Astrocyte (in vitro differentiated cells and primary cell): ENCODE results near the gene PKDCC. TPM values are rescaled to one million over a fixed set of nuclear protein-coding genes. Genes with fewer than 3 reads are reported as not detected.

Source experiments
- DNase-seq: peaks from one replicate; pipeline ENCODE4 v3.0.0-alpha.2; 2010; ENCODE audit warnings: low read depth
- FAIRE-seq: peaks from 2 replicates; lab custom pipeline; 2011; peaks lifted over from hg19 to GRCh38; lab: Jason Lieb, UNC
- H2AFZ ChIP-seq: 2 replicates; pipeline ENCODE4 v1.6.0; 2012; ENCODE audit warnings: low read depth, low read length, inconsistent platforms
- H3K27ac ChIP-seq: 2 replicates; pipeline ENCODE4 v1.5.1; 2011; ENCODE audit warnings: low read depth, low read length, inconsistent platforms
- H3K27me3 ChIP-seq: 2 replicates; pipeline ENCODE4 v1.6.0; 2011; ENCODE audit warnings: low read length, inconsistent platforms; ENCODE audit not compliant: insufficient read depth
- H3K36me3 ChIP-seq: 2 replicates; pipeline ENCODE4 v1.5.1; 2011; ENCODE audit warnings: low read length, inconsistent platforms; ENCODE audit not compliant: insufficient read depth
- H3K4me1 ChIP-seq: 2 replicates; pipeline ENCODE4 v1.5.1; 2011; ENCODE audit warnings: low read length, inconsistent platforms; ENCODE audit not compliant: insufficient read depth
- H3K4me2 ChIP-seq: 2 replicates; pipeline ENCODE4 v1.6.0; 2012; ENCODE audit warnings: low read length, inconsistent platforms
- H3K4me3 ChIP-seq: 2 replicates; pipeline ENCODE4 v1.5.1; 2011; ENCODE audit warnings: low read depth, mild to moderate bottlenecking, low read length, inconsistent platforms; ENCODE audit not compliant: insufficient read depth
- H3K79me2 ChIP-seq: 2 replicates; pipeline ENCODE4 v1.6.0; 2012; ENCODE audit warnings: mild to moderate bottlenecking, low read length, inconsistent platforms; ENCODE audit not compliant: insufficient read depth
- H3K9ac ChIP-seq: 2 replicates; pipeline ENCODE4 v1.6.0; 2012; ENCODE audit warnings: mild to moderate bottlenecking, low read length, inconsistent platforms
- H3K9me3 ChIP-seq: 2 replicates; pipeline ENCODE4 v1.5.1; 2012; ENCODE audit warnings: low read depth, mild to moderate bottlenecking, low read length, inconsistent platforms; ENCODE audit not compliant: insufficient read depth
- H4K20me1 ChIP-seq: 2 replicates; pipeline ENCODE4 v1.6.0; 2012; ENCODE audit warnings: low read length, inconsistent platforms; ENCODE audit not compliant: insufficient read depth
- H3K27ac Mint-ChIP-seq: one replicate; pipeline ENCODE4 v1.8.0; 2021; ENCODE audit warnings: mild to moderate bottlenecking, mixed read lengths; ENCODE audit not compliant: unreplicated experiment
- H3K27me3 Mint-ChIP-seq: one replicate; pipeline ENCODE4 v1.8.0; 2021; ENCODE audit warnings: low read depth, mixed read lengths; ENCODE audit not compliant: unreplicated experiment
- H3K36me3 Mint-ChIP-seq: one replicate; pipeline ENCODE4 v1.8.0; 2021; ENCODE audit warnings: low read depth, mixed read lengths; ENCODE audit not compliant: unreplicated experiment
- H3K4me1 Mint-ChIP-seq: one replicate; pipeline ENCODE4 v1.8.0; 2021; ENCODE audit warnings: low read depth, mixed read lengths; ENCODE audit not compliant: unreplicated experiment
- H3K4me3 Mint-ChIP-seq: one replicate; pipeline ENCODE4 v1.8.0; 2021; ENCODE audit warnings: mild to moderate bottlenecking, moderate library complexity, mixed read lengths; ENCODE audit not compliant: unreplicated experiment
- H3K9me3 Mint-ChIP-seq: one replicate; pipeline ENCODE4 v1.8.0; 2021; ENCODE audit warnings: mild to moderate bottlenecking, mixed read lengths; ENCODE audit not compliant: unreplicated experiment
- EZH2 ChIP-seq: IDR thresholded peaks from 2 replicates; pipeline ENCODE4 v1.6.1; 2012; ENCODE audit warnings: mild to moderate bottlenecking, low read length, inconsistent platforms; ENCODE audit not compliant: insufficient read depth
- total RNA-seq: library from RNA; stranded (reverse); gene quantifications from 2 replicates; pipeline ENCODE4 v1.2.1, GENCODE V29; 2021
- TF ChIP-seq, protein P1 (sequence below): IDR thresholded peaks from 2 replicates; pipeline ENCODE4 v1.5.1; 2011; ENCODE audit warnings: low read depth, mild to moderate bottlenecking, inconsistent platforms, low read length, moderate library complexity; ENCODE audit not compliant: insufficient read depth

PKDCC gene
- total RNA-seq, 1 donor from 2014 or later, result 6.9 TPM

DNA sequence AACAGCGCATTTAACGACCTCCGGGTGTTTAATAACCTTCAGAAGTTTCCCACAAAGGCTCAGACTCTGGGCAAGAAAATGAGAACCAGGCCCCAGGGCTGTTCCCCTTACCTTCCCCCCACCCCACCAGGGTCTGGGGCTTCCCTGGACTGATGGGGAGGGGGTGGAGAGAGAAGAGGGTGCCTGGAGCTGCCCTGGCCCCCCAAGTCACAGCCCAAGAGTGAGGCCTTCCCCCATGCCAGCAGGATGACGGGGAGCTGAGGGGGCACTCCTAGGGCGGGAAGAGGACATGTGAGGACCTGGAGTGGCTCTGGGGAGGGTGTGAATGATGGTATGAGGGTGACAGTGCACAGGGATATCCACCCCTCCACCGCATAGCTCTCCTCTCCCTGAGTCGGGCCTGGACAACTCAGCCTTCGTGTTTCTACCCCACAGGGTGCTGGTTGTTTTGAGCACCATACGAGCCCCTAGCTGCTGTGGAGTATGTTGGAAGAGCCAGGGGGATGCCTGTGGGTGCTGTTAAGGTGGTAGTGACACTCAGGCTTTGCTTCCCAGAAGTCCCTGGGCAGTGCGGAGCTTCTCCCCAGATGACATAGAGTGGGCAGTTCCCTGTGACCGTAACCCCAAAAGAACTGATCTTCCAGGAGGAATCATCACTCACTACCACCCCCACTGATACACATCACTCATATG, 3.9 kb downstream of the PKDCC start:
- Mint-ChIP-seq H3K4me1 (peaks cover 24% of the 10 kb centered on the region), H3K27me3 (peaks cover 6% of the 10 kb centered on the region), H3K4me3 (no peak overlapping the region), H3K9me3 (no peaks in the 10 kb centered on the region), H3K36me3 (peaks cover 12% of the 10 kb centered on the region), H3K27ac (no peak overlapping the region)
- H3K4me1 ChIP-seq, result peaks cover 33% of the 10 kb centered on the region
- H3K9me3 ChIP-seq, result no peaks in the 10 kb centered on the region
- H3K27me3 ChIP-seq, result no peaks in the 10 kb centered on the region
- H4K20me1 ChIP-seq, result peaks cover 54% of the 10 kb centered on the region
- FAIRE-seq (no peak), DNase-seq (no peak)
- peaks cover 35% of the 10 kb centered on the region for H3K79me2 ChIP-seq
- peaks cover 6% of the 10 kb centered on the region for H3K36me3 ChIP-seq
- H3K9ac ChIP-seq, result no peak overlapping the region
- no peak overlapping the region for H2AFZ ChIP-seq
- H3K4me2 ChIP-seq, result peak overlapping the region; percentile 95
- no peak overlapping the region for H3K27ac ChIP-seq
- TF ChIP-seq, protein P1, sequence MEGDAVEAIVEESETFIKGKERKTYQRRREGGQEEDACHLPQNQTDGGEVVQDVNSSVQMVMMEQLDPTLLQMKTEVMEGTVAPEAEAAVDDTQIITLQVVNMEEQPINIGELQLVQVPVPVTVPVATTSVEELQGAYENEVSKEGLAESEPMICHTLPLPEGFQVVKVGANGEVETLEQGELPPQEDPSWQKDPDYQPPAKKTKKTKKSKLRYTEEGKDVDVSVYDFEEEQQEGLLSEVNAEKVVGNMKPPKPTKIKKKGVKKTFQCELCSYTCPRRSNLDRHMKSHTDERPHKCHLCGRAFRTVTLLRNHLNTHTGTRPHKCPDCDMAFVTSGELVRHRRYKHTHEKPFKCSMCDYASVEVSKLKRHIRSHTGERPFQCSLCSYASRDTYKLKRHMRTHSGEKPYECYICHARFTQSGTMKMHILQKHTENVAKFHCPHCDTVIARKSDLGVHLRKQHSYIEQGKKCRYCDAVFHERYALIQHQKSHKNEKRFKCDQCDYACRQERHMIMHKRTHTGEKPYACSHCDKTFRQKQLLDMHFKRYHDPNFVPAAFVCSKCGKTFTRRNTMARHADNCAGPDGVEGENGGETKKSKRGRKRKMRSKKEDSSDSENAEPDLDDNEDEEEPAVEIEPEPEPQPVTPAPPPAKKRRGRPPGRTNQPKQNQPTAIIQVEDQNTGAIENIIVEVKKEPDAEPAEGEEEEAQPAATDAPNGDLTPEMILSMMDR, result no peak
- TF ChIP-seq EZH2, result no peak
- H3K4me3 ChIP-seq, result no peak overlapping the region

DNA sequence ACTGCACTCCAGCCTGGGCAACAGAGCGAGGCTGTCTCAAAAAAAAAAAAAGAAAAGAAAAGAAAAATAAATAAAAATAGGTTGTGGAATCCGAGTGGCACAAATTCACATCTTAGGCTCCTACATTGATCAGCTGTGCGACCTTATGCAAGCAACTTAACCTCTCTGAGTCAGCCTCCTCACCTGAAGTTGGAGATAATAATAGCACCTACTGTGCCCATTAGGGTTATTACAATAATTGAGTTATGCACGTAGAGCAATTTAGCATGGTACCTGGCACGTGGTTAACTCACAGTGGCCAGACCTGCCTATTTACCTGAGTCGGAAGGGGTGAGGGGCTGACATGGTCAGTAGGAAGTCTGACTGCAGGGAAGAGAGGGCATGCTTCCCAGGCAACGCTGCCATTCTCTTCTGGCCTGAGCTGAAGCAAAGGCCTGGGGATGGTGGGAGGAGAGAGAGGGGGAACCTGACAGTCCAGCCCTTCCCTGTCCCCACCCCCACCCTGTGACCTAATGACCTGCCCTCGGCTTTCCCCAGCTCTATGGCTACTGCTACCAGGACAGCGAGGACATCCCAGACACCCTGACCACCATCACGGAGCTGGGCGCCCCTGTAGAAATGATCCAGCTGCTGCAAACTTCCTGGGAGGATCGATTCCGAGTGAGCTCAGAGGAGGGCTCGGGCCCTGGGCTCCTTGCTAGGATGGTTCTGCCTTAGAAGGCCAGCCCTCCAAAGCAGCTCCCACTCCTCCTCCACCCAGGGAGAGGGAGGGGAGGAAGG, 5.1 kb downstream of the PKDCC start:
- Mint-ChIP-seq H3K4me1 (peaks cover 24% of the 10 kb centered on the region), H3K27me3 (peaks cover 9% of the 10 kb centered on the region), H3K9me3 (no peaks in the 10 kb centered on the region), H3K4me3 (no peak overlapping the region), H3K36me3 (peaks cover 20% of the 10 kb centered on the region), H3K27ac (peak overlapping the region; percentile 14)
- H3K36me3 ChIP-seq, result peaks cover 13% of the 10 kb centered on the region
- no peak for FAIRE-seq
- no peak for TF ChIP-seq EZH2
- TF ChIP-seq, protein P1, result no peak
- H2AFZ ChIP-seq, result peak overlapping the region; percentile 41
- H3K9ac ChIP-seq, result no peak overlapping the region
- peak overlapping the region; percentile 48 for H3K4me2 ChIP-seq
- H3K27me3 ChIP-seq, result no peaks in the 10 kb centered on the region
- H3K4me3 ChIP-seq, result no peak overlapping the region
- no peaks in the 10 kb centered on the region for H3K9me3 ChIP-seq
- peaks cover 54% of the 10 kb centered on the region for H4K20me1 ChIP-seq
- no peak overlapping the region for H3K27ac ChIP-seq
- peaks cover 29% of the 10 kb centered on the region for H3K4me1 ChIP-seq
- peak; percentile 37 for DNase-seq
- H3K79me2 ChIP-seq, result peaks cover 35% of the 10 kb centered on the region

DNA sequence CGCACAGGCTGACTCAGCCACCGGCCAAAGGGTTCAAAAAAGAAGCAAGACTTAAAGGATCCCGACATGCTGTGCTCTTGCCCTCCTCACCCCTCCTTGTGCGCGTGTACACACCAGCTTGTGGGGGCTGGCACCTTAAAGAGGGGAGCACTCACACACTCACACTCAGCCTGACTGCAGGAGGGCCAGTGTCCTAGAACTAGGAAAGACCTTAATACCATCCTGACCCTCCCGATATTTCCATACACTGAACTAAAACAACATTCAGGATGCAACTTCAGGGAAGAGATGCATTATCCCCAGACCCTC, 5.6 kb downstream of the PKDCC start:
- H3K79me2 ChIP-seq, result peaks cover 35% of the 10 kb centered on the region
- TF ChIP-seq EZH2, result no peak
- H3K27ac ChIP-seq, result no peak overlapping the region
- H3K9ac ChIP-seq, result no peak overlapping the region
- H3K36me3 ChIP-seq, result peaks cover 13% of the 10 kb centered on the region
- Mint-ChIP-seq H3K9me3 (no peaks in the 10 kb centered on the region), H3K36me3 (peaks cover 20% of the 10 kb centered on the region), H3K4me1 (peaks cover 24% of the 10 kb centered on the region), H3K4me3 (no peak overlapping the region), H3K27ac (peak overlapping the region; percentile 14), H3K27me3 (peaks cover 9% of the 10 kb centered on the region)
- peaks cover 54% of the 10 kb centered on the region for H4K20me1 ChIP-seq
- H3K27me3 ChIP-seq, result no peaks in the 10 kb centered on the region
- FAIRE-seq (no peak), DNase-seq (no peak)
- no peak overlapping the region for H3K4me3 ChIP-seq
- no peaks in the 10 kb centered on the region for H3K9me3 ChIP-seq
- H3K4me1 ChIP-seq, result peaks cover 29% of the 10 kb centered on the region
- H3K4me2 ChIP-seq, result peak overlapping the region; percentile 48
- H2AFZ ChIP-seq, result peak overlapping the region; percentile 41
